HG02885 (cell line): ENCODE results near the gene EFEMP2.

Source experiments
- ATAC-seq: cut with Tn5 transposase; IDR thresholded peaks from one replicate; pipeline ENCODE4 v1.9.1; 2021; ENCODE audit warnings: mild to moderate bottlenecking; ENCODE audit not compliant: unreplicated experiment, poor library complexity

EFEMP2 gene

GRCh38 chr11:65867284-65868071 is 5.1 kb downstream of the EFEMP2 start:
- ATAC-seq = no peak

GRCh38 chr11:65866509-65867283 is 5.9 kb downstream of the EFEMP2 start:
- ATAC-seq = no peak

DNA sequence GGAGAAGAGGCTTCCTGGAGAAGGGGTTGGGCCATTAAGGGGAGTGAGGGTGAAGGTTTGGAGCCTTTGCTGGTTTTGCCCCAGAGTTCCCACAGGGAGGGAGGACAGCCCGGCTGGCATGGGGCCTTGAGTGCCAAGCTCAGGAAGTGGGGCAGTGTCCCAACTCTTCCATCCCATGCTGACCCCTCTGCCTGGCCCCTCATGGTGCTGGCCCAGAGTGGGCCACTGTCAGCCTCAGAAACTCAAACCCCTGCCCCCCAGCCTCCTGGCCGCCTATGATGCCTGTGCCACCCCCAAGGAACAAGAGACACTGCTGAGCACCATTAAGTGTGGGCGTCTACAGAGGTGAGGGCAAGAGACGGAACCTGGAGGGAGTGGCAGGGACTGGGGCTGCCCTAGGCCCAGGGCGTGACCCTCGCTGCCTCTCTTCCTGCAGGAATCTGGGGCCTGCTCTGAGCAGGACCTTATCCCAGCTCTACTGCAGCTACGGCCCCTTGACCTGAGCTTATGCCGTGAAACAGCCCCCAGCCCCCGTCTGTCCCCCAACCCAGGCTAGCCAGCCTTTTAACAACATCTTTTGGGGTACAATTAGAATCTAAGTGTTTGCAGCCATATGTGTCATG is 6.9 kb downstream of the EFEMP2 start:
- ATAC-seq = no peak

- ATAC-seq = no peak
Observed at GRCh38 chr11:65864706-65865471, 7.7 kb downstream of the EFEMP2 start.

DNA sequence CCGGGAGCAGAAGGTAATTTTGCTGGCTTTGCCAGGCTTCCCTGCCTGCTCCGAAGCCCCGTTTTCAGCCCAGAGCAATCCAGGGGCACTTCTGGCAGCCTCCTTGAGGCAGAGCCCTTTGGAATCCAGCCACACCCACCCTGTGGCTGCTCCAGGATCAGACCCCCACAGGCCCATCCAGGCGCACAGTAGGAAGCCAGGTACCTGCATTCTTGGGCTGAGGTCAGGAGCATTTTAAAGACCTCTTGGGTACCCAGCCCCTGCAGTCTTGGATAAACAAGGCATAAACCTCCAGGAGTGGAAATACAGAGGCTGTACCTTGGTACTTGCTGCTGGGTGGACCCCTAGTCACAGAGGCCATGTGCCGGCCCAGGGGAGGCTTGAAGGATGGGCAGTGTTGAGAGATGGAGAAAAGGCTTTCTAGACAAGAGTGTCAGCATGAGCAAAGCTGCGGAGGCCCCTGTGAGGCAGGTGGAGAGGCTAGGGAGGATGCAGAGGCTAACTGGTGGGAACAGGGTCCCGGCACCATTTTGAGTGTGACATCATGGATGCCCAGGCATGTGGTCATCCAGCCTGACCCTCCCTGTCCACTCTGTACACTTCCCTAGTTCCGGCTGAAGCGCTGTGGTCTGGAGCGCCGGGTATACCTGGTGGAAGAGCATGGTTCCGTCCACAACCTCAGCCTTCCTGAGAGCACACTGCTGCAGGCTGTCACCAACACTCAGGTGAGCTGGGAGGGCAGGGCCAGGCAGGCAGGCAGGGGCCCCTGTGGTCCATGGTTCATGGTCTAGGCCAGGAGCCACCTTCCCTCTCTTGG is 8.5 kb downstream of the EFEMP2 start:
- no peak for ATAC-seq

DNA sequence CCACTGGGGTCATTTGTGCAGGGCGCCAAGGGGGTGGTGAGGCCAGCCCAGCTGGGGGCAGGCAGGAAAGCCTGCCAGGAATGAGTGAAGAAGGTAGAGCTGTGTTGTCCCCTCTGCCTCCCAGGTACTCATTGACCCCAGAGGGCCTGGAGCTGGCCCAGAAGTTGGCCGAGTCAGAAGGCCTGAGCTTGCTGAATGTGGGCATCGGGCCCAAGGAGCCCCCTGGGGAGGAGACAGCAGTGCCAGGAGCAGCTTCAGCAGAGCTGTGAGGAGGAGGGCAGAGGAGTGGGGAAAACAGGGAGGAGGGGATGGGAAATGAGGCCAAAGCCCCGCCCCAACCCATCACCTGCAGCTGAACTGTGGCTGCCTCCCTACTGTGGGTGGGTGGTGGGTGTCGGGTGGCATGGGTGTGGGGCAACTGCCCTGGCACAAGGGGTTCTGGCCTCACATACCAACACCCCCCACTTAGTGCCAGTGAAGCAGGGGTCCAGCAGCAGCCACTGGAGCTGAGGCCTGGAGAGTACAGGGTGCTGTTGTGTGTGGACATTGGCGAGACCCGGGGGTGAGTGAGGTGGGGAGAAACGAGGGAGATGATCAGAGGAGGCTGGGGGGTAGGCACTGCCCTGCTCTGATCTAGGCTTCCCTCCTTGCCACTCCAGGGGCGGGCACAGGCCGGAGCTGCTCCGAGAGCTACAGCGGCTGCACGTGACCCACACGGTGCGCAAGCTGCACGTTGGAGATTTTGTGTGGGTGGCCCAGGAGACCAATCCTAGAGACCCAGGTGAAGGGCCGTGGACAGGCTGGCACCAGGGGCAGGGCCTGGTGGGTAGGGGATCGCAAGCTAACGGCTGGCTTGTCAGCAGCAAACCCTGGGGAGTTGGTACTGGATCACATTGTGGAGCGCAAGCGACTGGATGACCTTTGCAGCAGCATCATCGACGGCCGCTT is 9.4 kb downstream of the EFEMP2 start:
- ATAC-seq = no peak

DNA sequence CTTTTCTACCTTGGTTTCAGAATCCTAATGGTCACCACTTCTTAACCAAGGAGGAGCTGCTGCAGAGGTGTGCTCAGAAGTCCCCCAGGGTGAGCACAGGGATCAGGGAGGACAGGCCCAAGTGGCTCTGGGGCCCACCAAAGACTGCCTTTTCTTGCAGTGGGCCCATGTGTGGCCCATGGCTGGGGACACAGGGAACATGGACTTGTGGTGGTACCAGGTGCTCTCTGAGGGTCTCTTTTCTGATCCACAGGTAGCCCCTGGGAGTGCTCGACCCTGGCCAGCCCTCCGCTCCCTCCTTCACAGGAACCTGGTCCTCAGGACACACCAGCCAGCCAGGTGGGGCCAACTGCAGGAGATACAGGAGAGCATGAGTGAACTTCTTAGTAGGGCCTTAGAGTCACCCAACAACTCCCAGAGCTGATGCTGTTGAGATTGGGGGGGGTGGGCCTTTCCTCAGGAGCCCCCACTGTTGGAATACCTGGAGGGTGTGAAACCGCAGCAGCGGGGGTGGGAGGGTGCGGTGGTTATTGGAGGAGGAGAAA is 10.3 kb downstream of the EFEMP2 start:
- no peak for ATAC-seq

GRCh38 chr11:65861533-65862183 is 10.9 kb downstream of the EFEMP2 start:
- no peak for ATAC-seq

DNA sequence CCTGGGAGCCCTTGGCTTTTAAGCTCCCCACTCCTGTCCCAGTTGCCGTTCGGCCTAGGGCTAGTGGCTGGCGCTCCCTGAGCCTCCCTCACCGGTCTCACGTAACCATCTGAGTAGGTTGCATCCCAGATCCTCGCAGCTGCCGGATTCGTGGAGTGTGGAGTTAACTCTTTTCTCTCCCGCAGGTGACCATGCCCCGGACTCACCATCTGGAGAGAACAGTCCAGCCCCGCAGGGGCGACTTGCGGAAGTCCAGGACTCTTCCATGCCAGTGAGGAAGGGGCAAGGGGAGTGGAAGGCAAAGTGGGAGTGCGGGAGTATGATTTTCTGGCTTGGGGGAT is 11.5 kb downstream of the EFEMP2 start:
- no peak for ATAC-seq

DNA sequence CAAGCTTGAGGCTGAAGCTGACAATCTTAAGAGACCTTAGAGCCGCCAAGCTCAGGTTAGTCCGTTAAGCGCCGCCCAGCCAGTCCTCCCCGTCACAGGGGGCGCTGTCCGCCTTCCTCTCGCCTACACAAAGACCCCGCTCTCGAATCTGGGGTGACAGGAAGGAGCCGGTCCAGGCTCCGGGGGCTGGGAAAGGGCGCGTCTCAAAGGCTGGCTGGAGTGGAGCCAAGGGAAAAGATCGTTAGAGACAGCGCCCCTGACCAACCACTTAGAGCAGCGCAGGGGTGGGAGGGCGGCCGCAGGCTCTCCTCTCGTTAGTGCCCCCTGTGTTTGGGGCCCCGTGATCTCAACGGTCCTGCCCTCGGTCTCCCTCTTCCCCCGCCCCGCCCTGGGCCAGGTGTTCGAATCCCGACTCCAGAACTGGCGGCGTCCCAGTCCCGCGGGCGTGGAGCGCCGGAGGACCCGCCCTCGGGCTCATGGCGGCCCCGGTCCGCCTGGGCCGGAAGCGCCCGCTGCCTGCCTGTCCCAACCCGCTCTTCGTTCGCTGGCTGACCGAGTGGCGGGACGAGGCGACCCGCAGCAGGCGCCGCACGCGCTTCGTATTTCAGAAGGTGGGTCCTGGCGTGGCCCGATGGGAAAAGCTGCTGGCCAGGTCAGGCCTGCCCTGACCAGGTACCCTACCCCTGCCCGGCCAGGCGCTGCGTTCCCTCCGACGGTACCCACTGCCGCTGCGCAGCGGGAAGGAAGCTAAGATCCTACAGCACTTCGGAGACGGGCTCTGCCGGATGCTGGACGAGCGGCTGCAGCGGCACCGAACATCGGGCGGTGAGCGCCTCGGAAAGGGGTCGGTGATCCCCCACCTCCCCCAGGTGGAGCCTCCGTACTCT is 12.1 kb downstream of the EFEMP2 start, which contains the start of gene MUS81:
Gene MUS81, plus strand, starts transcription at position 156 of the 887 bp plus-strand sequence. Its CDS starts 321 bp downstream, at position 477.
- ATAC-seq = peak; percentile 29

DNA sequence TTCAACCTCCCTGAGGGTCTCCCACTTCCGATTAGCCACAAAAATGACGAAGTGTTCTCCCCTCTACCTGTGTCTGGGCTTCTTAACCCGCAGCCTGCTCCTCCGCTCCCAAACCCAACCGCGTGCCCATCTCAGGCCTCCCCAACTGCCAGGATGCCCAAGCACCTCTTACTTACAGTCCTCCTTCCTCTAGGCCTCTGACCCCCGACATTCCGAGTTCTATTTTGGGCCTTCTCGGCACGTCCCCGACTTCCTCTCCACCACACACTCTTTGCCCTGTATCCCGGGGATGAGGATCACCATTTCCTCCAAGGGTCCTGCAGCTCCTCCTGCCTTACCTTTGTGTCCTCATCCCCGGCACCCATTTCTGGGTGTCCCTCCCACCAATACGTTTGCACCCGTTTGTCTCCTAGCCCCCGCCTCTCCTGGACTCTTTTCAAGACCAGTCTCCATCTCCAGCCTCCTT is 12.8 kb downstream of the EFEMP2 start:
- no peak for ATAC-seq

DNA sequence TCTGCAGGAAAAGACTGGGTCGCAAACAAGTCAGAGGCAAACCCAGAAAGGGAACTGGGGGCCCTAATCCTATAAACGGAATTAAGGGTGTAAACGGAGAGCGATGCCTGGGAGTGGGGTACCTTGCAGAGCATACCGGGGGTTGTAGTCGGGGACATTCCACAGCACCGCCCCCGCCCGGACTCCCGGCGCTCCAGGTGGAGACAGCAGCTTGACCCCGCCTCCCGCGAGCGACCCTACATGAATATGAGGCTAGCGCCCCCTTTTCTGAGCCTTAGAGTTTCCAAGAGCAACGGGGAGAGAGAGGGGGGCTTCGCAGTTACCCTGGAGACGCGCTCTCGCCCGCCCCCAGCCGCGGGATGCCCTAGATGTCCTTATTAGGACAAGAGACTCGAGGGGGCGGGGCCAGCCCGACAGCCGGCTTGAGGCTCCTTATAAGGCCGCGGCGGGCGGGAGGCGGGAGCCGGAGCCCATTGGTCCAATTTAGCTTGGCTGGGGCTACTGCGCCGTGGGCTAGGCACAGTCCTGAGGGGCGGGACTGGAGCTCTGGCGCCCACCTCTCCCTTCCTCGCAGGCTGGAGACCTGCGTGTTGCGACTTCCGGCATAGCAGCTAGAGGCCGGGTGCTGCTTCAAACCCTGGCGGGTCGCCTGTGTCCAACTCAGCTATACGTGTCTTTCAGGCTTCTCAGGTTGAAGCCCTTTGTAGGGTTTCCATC is 13.3 kb downstream of the EFEMP2 start:
- peak; percentile 61 for ATAC-seq

DNA sequence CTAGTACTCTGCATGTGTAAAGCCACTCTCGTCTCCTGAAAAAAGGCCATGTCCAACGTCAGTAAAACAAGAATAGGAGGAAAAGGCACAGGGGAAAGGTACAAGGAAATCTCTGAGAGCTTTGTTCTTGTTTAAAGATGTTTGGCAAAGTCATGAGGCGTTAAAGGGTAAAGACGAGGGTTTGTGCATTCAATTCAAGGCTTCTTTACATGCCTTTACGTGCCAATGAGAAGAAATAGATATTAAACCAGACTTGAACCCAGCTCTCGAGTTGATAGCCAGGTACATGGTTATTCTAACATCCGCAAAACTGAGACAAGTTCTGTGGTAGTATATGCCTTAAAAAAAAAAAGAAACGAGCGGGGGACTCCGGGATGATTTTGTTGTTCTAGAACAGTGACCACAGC is 13.9 kb downstream of the EFEMP2 start:
- ATAC-seq = no peak

DNA sequence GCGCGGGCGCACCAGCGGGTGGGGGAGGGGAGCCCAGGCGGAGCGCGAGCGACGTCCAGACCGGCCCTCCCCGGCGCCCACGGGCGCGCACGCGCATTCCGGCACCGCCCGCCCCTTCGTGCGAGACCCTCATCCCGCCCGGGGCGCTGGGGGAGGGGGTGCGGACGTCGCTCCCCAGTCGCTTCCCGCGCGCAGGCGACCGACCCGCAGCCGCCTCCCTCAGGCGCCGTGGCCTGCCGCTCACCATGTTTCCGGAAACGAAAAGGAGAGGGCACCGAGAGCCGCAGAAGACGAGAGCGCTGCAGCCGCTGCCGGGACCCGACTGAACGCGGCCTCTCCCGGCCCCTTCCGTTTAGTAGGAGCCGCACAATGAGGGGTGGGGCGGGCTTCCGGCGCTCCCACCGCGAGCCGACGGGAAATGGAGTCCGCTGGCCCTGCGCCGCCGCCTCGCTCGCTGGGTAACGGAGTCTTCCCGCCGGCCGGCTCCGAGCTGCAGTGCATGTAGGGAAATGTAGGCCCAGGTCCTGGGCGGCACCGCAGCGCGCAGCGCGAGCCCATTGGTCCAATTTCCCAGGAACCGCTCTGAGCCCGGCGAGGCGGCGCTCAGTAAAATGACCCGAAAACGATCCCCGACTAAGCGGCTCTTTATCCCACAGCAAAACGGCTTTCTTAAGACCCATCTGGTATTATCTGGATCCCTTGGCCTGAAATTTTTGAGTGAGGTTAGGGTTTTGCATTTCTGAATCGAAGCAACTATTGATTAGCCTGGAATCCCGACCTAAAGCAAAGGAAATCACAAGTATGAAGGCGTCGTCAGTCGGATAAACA is 14.5 kb downstream of the EFEMP2 start, which contains the start of gene CFL1:
Gene CFL1, minus strand, starts transcription at position 328 of the 828 bp plus-strand sequence. Its CDS starts 81 bp downstream, at position 247.
- peak; percentile 48 for ATAC-seq

GRCh38 chr11:65857500-65857852 is 15.1 kb downstream of the EFEMP2 start:
- ATAC-seq = peak; percentile 2
